Uterus (tissue), 2 donors: ENCODE results near the gene PAPPA2.

ENCODE experiments used
- POLR2A ChIP-seq, 2 donors: fragments of 450-650 bp; IDR thresholded peaks; one replicate each; pipeline ENCODE4 v1.6.1; 2016; ENCODE audit warnings: antibody characterized with exemption in 2 of 2, mild to moderate bottlenecking in 1 of 2, moderate library complexity in 1 of 2
- TF ChIP-seq, protein P1 (sequence below), 4 experiments: fragments of 200-600 bp in 2 of 4; fragments of 450-650 bp in 2 of 4; sonication (generic) in 2 of 4; IDR thresholded peaks; one replicate each; pipeline ENCODE4 v1.5.1; 2016 to 2019; ENCODE audit warnings: antibody characterized with exemption in 4 of 4, mild to moderate bottlenecking in 2 of 4, moderate library complexity in 1 of 4

- TF ChIP-seq, protein P1, sequence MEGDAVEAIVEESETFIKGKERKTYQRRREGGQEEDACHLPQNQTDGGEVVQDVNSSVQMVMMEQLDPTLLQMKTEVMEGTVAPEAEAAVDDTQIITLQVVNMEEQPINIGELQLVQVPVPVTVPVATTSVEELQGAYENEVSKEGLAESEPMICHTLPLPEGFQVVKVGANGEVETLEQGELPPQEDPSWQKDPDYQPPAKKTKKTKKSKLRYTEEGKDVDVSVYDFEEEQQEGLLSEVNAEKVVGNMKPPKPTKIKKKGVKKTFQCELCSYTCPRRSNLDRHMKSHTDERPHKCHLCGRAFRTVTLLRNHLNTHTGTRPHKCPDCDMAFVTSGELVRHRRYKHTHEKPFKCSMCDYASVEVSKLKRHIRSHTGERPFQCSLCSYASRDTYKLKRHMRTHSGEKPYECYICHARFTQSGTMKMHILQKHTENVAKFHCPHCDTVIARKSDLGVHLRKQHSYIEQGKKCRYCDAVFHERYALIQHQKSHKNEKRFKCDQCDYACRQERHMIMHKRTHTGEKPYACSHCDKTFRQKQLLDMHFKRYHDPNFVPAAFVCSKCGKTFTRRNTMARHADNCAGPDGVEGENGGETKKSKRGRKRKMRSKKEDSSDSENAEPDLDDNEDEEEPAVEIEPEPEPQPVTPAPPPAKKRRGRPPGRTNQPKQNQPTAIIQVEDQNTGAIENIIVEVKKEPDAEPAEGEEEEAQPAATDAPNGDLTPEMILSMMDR (IDR thresholded peaks at IDR 0.05): no peak
- no peak for TF ChIP-seq POLR2A (IDR thresholded peaks at IDR 0.05)
Measured at GRCh38 chr1:176878750-176879536, 416.0 kb downstream of the PAPPA2 start.
